ACC112 (cell line): Measurements from ENCODE around the gene TKFC.
"Not testable (repeated sequence)": the region's sequence is repeated elsewhere in the genome, so short reads cannot be mapped to it uniquely, and the experiment has no call there.

Experiments
- H2AFZ ChIP-seq: fragments of 200-600 bp; sonication (generic); one replicate; pipeline ENCODE4 v1.6.0; 2017; ENCODE audit warnings: antibody characterized with exemption, low read length; ENCODE audit not compliant: unreplicated experiment
- H3K27ac ChIP-seq: fragments of 200-600 bp; sonication (generic); 2 replicates; pipeline ENCODE4 v1.5.1; 2014; ENCODE audit warnings: low read depth, mild to moderate bottlenecking, antibody characterized with exemption, low read length, moderate library complexity
- H3K27me3 ChIP-seq: fragments of 200-600 bp; sonication (generic); 2 replicates; pipeline ENCODE4 v1.6.1; 2014; ENCODE audit warnings: mild to moderate bottlenecking, antibody characterized with exemption, low read length, moderate library complexity, mixed read lengths; ENCODE audit not compliant: insufficient read depth
- H3K36me3 ChIP-seq: fragments of 200-600 bp; sonication (generic); 2 replicates; pipeline ENCODE4 v1.6.1; 2016; ENCODE audit warnings: mild to moderate bottlenecking, antibody characterized with exemption, low read length, moderate library complexity, mixed read lengths; ENCODE audit not compliant: insufficient read depth
- H3K4me1 ChIP-seq: fragments of 200-600 bp; sonication (generic); one replicate; pipeline ENCODE4 v1.6.1; 2016; ENCODE audit warnings: low read length, mixed read lengths; ENCODE audit not compliant: insufficient read depth, unreplicated experiment, control insufficient read depth
- H3K4me3 ChIP-seq: fragments of 200-600 bp; sonication (generic); 2 replicates; pipeline ENCODE4 v1.5.1; 2014; ENCODE audit warnings: mild to moderate bottlenecking, low read depth, low read length
- H3K79me2 ChIP-seq: fragments of 200-600 bp; sonication (generic); one replicate; pipeline ENCODE4 v1.6.0; 2016; ENCODE audit warnings: low read length; ENCODE audit not compliant: control insufficient read depth, unreplicated experiment, insufficient read depth

The TKFC gene

GRCh38 chr11:61369372-61370348 lies 36.6 kb downstream of the TKFC start:
- no peak overlapping the region for H3K4me3 ChIP-seq
- H3K27ac ChIP-seq, result peak overlapping the region; percentile 94
- no peak overlapping the region for H2AFZ ChIP-seq
- no peaks in the 10 kb centered on the region for H3K27me3 ChIP-seq
- no peaks in the 10 kb centered on the region for H3K79me2 ChIP-seq
- peaks cover 33% of the 10 kb centered on the region for H3K4me1 ChIP-seq
- peaks cover 39% of the 10 kb centered on the region for H3K36me3 ChIP-seq

- Histone ChIP-seq H2AFZ (no peak overlapping the region), H3K4me3 (no peak overlapping the region), H3K36me3 (peaks cover 46% of the 10 kb centered on the region), H3K27me3 (no peaks in the 10 kb centered on the region), H3K79me2 (no peaks in the 10 kb centered on the region), H3K27ac (peak overlapping the region; percentile 94), H3K4me1 (peaks cover 32% of the 10 kb centered on the region)
These were observed 37.4 kb downstream of the TKFC start for GRCh38 chr11:61370349-61371005.

- peaks cover 42% of the 10 kb centered on the region for H3K36me3 ChIP-seq
These were observed 39.8 kb downstream of the TKFC start for GRCh38 chr11:61372659-61373420.

GRCh38 chr11:61375761-61376108 lies 42.7 kb downstream of the TKFC start:
- Histone ChIP-seq H2AFZ (no peak overlapping the region), H3K36me3 (peaks cover 30% of the 10 kb centered on the region), H3K27ac (no peak overlapping the region), H3K4me3 (no peak overlapping the region), H3K4me1 (peaks cover 19% of the 10 kb centered on the region), H3K27me3 (no peaks in the 10 kb centered on the region), H3K79me2 (no peaks in the 10 kb centered on the region)

More at GRCh38 chr11:61372659-61373420, 39.8 kb downstream of the TKFC start:
- Histone ChIP-seq H3K27me3 (no peaks in the 10 kb centered on the region), H3K4me1 (peaks cover 25% of the 10 kb centered on the region), H2AFZ (no peak overlapping the region), H3K4me3 (no peak overlapping the region), H3K27ac (no peak overlapping the region), H3K79me2 (no peaks in the 10 kb centered on the region)

DNA sequence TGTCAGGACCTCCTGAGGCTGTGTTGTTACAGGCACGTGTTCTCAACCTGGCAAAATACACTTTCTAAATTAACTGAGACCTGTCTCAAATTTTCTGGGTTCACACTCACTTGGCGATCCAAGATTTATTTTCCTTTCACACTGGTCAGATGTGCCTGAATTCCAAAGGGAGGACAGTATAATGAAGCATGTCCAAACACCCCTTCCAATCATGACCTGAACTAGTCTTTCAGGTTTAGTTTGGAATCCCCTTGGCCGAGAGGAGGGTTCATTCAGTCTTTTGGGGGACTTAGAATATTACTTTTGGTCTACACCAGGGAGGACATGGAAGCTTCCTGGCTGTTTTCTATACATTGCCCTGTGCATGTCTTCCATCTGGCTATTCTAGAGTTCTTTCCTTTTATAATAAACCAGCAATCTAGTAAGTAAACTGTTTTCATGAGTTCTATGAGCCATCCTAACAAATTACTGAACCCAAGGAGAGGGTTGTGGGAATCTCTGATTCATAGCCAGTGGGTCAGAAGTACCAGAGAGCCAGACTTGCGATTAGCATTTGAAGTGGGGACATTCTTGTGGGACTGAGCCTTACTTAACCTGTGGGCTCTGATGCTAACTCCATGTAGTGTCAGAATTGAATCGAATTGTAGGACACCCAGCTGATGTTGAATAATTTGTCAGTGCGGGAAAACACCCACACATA lies 44.6 kb downstream of the TKFC start:
- Histone ChIP-seq H3K36me3 (peaks cover 20% of the 10 kb centered on the region), H3K4me1 (peaks cover 19% of the 10 kb centered on the region), H3K4me3 (no peak overlapping the region), H3K79me2 (no peaks in the 10 kb centered on the region), H3K27me3 (no peaks in the 10 kb centered on the region), H2AFZ (no peak overlapping the region), H3K27ac (peak overlapping the region; percentile 97)

DNA sequence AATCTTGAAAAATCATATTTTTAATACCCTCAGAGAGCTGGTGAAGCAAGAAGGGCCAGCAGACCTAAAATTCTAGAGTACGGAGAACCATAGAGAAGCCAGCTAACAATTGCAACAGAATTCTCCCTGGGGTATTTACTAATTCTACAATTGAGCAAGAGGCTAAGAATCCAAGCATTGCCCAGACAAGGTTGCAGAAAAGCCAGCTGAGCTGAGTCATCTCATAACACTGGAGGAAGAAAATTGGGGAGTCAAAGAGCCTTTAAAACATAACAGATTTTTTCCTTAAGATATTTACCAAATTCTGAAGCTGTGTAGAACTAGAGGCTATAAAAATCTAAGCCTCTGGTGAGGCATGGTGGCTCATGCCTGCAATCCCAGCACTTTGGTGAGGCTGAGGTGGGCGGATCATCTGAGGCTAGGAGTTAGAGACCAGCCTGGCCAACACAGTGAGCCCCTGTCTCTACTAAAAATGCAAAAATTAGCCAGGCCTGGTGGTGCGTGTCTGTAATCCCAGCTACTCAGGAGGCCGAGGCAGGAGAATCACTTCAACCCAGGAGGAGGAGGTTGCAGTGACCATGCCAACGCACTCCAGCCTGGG lies 45.8 kb downstream of the TKFC start:
- Histone ChIP-seq H3K27ac (peak overlapping the region; percentile 97), H3K4me3 (peak overlapping the region; percentile 42; the same call in 1 of the 2 replicates), H3K79me2 (no peaks in the 10 kb centered on the region), H2AFZ (no peak overlapping the region), H3K27me3 (no peaks in the 10 kb centered on the region), H3K4me1 (peaks cover 19% of the 10 kb centered on the region), H3K36me3 (peaks cover 14% of the 10 kb centered on the region)

DNA sequence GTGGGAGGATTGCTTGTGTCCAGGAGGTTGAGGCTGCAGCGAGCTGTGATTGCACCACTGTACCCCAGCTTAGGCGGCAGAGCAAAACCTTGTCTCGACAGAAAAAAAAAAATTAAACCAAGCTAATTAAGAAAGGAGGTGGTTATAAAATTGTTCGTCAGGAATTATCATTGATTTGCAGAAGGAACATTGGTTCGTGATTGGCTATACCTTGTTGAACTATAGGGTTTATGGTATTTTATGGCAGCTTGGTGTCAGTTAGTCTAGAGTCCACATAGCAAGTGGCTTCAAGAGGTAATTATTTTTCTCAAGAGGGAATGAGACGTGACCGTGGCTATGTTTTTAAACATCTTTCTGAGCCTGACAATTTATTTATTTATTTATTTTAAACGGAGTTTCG lies 47.9 kb downstream of the TKFC start:
- Histone ChIP-seq H3K36me3 (0 out of 2 replicates have a peak, but pooled peaks cover under 1% of the 10 kb centered on the region), H3K4me3 (no peak overlapping the region), H3K27me3 (no peaks in the 10 kb centered on the region), H3K79me2 (no peaks in the 10 kb centered on the region), H3K4me1 (peaks cover 19% of the 10 kb centered on the region), H3K27ac (no peak overlapping the region), H2AFZ (no peak overlapping the region)

DNA sequence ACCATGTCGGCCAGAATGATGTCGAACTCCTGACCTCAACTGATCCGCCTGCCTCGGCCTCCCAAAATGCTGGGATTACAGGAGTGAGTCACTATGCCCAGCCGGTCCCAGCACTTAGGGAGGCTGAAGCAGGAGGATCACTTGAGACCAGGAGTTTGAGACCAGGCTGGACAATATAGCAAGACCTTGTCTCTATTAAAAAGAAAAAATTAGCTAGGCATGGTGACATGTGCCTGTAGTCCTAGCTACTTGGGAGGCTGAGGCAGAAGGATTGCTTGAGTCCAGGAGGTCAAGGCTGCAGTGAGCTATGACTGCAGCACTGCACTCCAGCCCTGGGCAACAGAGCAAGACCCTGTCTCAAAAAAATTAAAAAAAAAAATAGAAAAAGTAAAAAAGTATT lies 50.8 kb downstream of the TKFC start:
- not testable (repeated sequence) for H3K4me1 ChIP-seq, H3K79me2 ChIP-seq, H3K27me3 ChIP-seq, H2AFZ ChIP-seq, H3K36me3 ChIP-seq, H3K27ac ChIP-seq, H3K4me3 ChIP-seq

GRCh38 chr11:61384271-61385242 lies 51.5 kb downstream of the TKFC start:
- H3K4me3 ChIP-seq, result no peak overlapping the region
- no peaks in the 10 kb centered on the region for H3K4me1 ChIP-seq
- H3K79me2 ChIP-seq, result no peaks in the 10 kb centered on the region
- H2AFZ ChIP-seq, result no peak overlapping the region
- H3K27ac ChIP-seq, result no peak overlapping the region
- H3K36me3 ChIP-seq, result no peaks in the 10 kb centered on the region
- H3K27me3 ChIP-seq, result no peaks in the 10 kb centered on the region
